Endothelial cell (in vitro differentiated cells): ENCODE measurements around the gene PTPRN2. TPM values are rescaled to one million over a fixed set of nuclear protein-coding genes. Genes with fewer than 3 reads are reported as not detected.

ENCODE experiments used
- DNase-seq: peaks from one replicate; pipeline ENCODE4 v3.0.0; 2021; ENCODE audit warnings: low spot score
- H3K27ac Mint-ChIP-seq: one replicate; pipeline ENCODE4 v1.8.0; 2021; ENCODE audit warnings: mixed read lengths, inconsistent platforms; ENCODE audit not compliant: unreplicated experiment
- H3K27me3 Mint-ChIP-seq: one replicate; pipeline ENCODE4 v1.8.0; 2021; ENCODE audit warnings: mild to moderate bottlenecking, moderate library complexity, mixed read lengths, inconsistent platforms; ENCODE audit not compliant: unreplicated experiment
- H3K36me3 Mint-ChIP-seq: one replicate; pipeline ENCODE4 v1.8.0; 2021; ENCODE audit warnings: mild to moderate bottlenecking, low read depth, mixed read lengths, inconsistent platforms; ENCODE audit not compliant: unreplicated experiment
- H3K4me1 Mint-ChIP-seq: one replicate; pipeline ENCODE4 v1.8.0; 2021; ENCODE audit warnings: mild to moderate bottlenecking, mixed read lengths, inconsistent platforms; ENCODE audit not compliant: unreplicated experiment
- H3K4me3 Mint-ChIP-seq: one replicate; pipeline ENCODE4 v1.8.0; 2021; ENCODE audit warnings: mild to moderate bottlenecking, mixed read lengths, inconsistent platforms; ENCODE audit not compliant: unreplicated experiment
- H3K9me3 Mint-ChIP-seq: one replicate; pipeline ENCODE4 v1.8.0; 2021; ENCODE audit warnings: mixed read lengths, inconsistent platforms; ENCODE audit not compliant: unreplicated experiment
- total RNA-seq: library from RNA; stranded (reverse); fragmentation: NEBNext Ultra II Directional; extraction: Animal tissue kit (Norgen Biotek cat#: 25700); gene quantifications from one replicate; pipeline ENCODE4 v1.2.1, GENCODE V29; 2021; ENCODE audit not compliant: unreplicated experiment
- TF ChIP-seq, protein P1 (sequence below): fragments of 200-600 bp; sonication (generic); IDR thresholded peaks from one replicate; pipeline ENCODE4 v1.5.0; 2021; ENCODE audit warnings: antibody characterized with exemption; ENCODE audit not compliant: unreplicated experiment

PTPRN2 gene
- total RNA-seq, 1 donor from 2014 or later = 0.18 TPM

DNA sequence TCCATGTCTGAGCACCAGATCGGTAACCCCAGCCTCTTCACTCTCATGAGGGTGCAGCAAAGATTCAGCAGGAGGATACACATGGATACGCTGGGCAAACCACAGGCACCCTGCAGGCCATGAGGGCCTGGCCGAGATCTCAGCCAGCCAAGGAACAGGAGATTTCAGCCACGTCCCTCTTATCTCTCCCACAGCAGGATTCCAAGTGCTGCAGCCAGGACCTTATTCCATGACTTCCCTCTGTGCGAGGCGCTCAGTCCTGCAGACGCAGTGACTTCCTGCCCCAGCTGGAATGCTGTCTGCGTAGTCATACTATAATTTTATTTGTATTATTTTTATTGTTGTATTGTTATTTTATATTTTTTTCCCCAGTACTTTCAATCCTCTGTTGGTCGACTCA is 66.8 kb downstream of the PTPRN2 start:
- no peak overlapping the region for H3K27ac Mint-ChIP-seq
- peaks cover 57% of the 10 kb centered on the region for H3K9me3 Mint-ChIP-seq
- H3K27me3 Mint-ChIP-seq = peaks cover 11% of the 10 kb centered on the region
- H3K36me3 Mint-ChIP-seq = peaks cover 44% of the 10 kb centered on the region
- TF ChIP-seq, protein P1, sequence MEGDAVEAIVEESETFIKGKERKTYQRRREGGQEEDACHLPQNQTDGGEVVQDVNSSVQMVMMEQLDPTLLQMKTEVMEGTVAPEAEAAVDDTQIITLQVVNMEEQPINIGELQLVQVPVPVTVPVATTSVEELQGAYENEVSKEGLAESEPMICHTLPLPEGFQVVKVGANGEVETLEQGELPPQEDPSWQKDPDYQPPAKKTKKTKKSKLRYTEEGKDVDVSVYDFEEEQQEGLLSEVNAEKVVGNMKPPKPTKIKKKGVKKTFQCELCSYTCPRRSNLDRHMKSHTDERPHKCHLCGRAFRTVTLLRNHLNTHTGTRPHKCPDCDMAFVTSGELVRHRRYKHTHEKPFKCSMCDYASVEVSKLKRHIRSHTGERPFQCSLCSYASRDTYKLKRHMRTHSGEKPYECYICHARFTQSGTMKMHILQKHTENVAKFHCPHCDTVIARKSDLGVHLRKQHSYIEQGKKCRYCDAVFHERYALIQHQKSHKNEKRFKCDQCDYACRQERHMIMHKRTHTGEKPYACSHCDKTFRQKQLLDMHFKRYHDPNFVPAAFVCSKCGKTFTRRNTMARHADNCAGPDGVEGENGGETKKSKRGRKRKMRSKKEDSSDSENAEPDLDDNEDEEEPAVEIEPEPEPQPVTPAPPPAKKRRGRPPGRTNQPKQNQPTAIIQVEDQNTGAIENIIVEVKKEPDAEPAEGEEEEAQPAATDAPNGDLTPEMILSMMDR = no peak
- no peak for DNase-seq
- no peaks in the 10 kb centered on the region for H3K4me1 Mint-ChIP-seq
- no peak overlapping the region for H3K4me3 Mint-ChIP-seq

DNA sequence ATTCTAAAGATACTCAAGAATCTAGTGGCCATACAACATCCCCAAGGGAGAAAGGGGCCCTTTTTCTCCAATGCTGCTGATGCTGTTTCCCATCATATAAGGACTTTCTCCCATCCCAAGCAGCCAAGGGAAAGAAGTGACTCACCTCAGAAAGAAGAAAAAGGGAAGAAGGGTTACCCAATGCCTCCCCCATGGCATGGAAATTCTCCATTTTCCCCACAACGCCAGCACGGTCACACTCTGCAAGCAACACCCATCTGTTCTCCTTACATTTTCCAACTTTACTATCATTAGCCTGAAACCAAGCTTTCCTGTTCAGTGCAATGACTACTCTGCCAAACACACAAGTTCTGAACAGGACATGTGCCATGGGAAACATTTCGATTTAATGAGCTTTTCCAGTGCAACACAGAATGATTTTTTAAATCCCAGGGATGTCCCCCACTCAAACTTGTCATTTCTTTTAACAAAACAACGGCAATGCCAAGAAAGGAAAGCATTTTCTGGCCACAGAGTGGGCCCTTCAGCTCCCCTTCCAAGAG is 67.9 kb downstream of the PTPRN2 start:
- TF ChIP-seq, protein P1 = no peak
- Mint-ChIP-seq H3K4me1 (no peaks in the 10 kb centered on the region), H3K27ac (no peak overlapping the region), H3K9me3 (peaks cover 60% of the 10 kb centered on the region), H3K27me3 (peaks cover 19% of the 10 kb centered on the region), H3K4me3 (no peak overlapping the region), H3K36me3 (peaks cover 47% of the 10 kb centered on the region)
- DNase-seq = no peak

DNA sequence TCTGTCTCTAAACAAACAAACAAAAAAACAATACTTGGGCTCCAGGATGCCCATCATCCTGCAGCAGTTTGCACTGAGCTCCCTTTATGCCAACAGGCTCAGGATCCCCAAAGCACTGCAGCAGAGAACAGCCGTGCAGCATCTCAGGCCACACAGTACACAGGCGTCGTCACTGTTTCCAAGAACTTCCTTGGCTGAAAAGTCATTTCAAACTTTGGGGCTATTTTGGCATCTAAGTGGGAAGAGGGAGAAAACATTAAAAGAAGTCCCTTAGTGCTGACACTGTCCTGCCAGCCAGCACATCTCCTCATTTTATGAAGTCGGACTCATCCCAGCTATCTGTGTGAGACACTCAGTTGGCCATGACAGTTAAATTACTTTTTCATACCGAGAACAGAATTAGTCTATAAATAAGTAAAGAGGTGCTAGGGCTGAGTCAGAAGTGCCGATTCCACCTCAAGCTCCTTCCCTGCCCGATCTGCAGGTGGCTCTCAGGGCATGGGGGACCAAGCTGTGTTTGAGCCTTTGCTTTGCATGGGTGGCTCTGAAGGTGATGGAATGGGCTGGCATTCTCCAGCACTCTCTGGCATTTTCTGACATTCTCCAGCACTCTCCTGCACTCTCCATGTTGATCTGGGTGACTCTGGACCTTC is 68.5 kb downstream of the PTPRN2 start:
- H3K27me3 Mint-ChIP-seq = peaks cover 20% of the 10 kb centered on the region
- no peak overlapping the region for H3K27ac Mint-ChIP-seq
- peaks cover 66% of the 10 kb centered on the region for H3K9me3 Mint-ChIP-seq
- no peak overlapping the region for H3K4me3 Mint-ChIP-seq
- peaks cover 46% of the 10 kb centered on the region for H3K36me3 Mint-ChIP-seq
- TF ChIP-seq, protein P1 = no peak
- DNase-seq = no peak
- no peaks in the 10 kb centered on the region for H3K4me1 Mint-ChIP-seq

GRCh38 chr7:158517571-158517970 is 70.1 kb downstream of the PTPRN2 start:
- peaks cover 69% of the 10 kb centered on the region for H3K9me3 Mint-ChIP-seq
- peaks cover 17% of the 10 kb centered on the region for H3K27me3 Mint-ChIP-seq
- no peak for DNase-seq
- H3K36me3 Mint-ChIP-seq = peaks cover 46% of the 10 kb centered on the region
- H3K27ac Mint-ChIP-seq = no peak overlapping the region
- no peak overlapping the region for H3K4me3 Mint-ChIP-seq
- H3K4me1 Mint-ChIP-seq = no peaks in the 10 kb centered on the region
- TF ChIP-seq, protein P1 = no peak

DNA sequence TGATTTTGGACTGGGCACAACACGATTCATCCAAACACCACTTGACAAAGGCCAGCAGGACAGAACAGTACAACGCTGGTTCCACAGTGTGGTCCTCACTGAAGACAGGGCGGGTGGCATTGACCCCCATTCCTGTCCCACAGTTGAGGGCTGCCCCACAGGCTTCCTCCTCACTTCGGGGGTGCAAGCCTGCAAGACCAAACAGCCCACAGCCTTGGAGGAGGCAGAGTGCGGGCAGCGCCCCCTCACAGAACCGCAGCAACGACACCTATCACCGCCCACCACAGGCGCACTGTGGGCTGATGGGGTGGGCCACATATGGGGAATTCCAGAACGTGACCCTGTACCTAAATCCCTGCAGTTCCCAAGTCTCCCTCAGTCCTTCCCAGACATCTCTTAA is 70.6 kb downstream of the PTPRN2 start:
- TF ChIP-seq, protein P1 = no peak
- no peak for DNase-seq
- Mint-ChIP-seq H3K4me1 (no peaks in the 10 kb centered on the region), H3K4me3 (no peak overlapping the region), H3K27ac (no peak overlapping the region), H3K9me3 (peaks cover 69% of the 10 kb centered on the region), H3K27me3 (peaks cover 17% of the 10 kb centered on the region), H3K36me3 (peaks cover 43% of the 10 kb centered on the region)
